Measurements from ENCODE around the gene TMEM72. TPM values are rescaled to one million over a fixed set of nuclear protein-coding genes. Genes with fewer than 3 reads are reported as not detected.

The TMEM72 gene
- polyA plus RNA-seq, 2 of the 4 experiments (the other 2 are of a cell fraction), result not detected

DNA sequence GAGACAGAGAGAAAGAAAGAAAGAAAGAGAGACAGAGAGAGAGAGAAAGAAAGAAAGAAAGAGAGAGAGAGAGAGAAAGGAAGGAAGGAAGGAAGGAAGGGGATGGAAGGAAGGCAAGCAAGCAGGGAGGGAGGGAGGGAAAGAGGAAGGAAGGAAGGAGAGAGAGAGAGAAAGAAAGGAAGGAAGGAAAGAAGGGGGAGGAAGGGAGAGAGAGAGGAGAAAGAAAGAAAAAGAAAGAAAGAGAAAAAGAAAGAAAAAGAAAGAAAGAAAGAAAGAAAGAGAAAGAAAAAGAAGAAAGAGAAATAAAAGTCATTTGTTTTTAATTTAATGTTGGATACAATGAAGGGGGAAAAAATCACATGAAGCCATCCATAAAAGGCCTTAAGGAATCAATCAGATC is 43.8 kb downstream of the TMEM72 start:
- no peak for DNase-seq (ENCODE audit: low read depth in 1 of 2, low spot score in 1 of 2)
- ChIA-PET CTCF (interaction anchor here (1.1 to 1.5 kb wide), 2 partner anchors 22 to 27 kb away, joined by 3 read pairs; no protein-coding TSS in a partner anchor), POLR2A (no interaction called here)
- no peak for FAIRE-seq
- ATAC-seq, result no peak
- peaks cover 9% of the 10 kb centered on the region; the same call in 2 of the 3 replicates for H3K4me1 ChIP-seq
- H3K4me3 ChIP-seq, result no peak overlapping the region
- no peak overlapping the region for H3K27ac ChIP-seq
- no peaks in the 10 kb centered on the region for H3K9me3 ChIP-seq
- no peak for TF ChIP-seq RCOR1 (IDR thresholded peaks at IDR 0.05; ENCODE audit: low read depth, low read length)
- TF ChIP-seq, protein P1, sequence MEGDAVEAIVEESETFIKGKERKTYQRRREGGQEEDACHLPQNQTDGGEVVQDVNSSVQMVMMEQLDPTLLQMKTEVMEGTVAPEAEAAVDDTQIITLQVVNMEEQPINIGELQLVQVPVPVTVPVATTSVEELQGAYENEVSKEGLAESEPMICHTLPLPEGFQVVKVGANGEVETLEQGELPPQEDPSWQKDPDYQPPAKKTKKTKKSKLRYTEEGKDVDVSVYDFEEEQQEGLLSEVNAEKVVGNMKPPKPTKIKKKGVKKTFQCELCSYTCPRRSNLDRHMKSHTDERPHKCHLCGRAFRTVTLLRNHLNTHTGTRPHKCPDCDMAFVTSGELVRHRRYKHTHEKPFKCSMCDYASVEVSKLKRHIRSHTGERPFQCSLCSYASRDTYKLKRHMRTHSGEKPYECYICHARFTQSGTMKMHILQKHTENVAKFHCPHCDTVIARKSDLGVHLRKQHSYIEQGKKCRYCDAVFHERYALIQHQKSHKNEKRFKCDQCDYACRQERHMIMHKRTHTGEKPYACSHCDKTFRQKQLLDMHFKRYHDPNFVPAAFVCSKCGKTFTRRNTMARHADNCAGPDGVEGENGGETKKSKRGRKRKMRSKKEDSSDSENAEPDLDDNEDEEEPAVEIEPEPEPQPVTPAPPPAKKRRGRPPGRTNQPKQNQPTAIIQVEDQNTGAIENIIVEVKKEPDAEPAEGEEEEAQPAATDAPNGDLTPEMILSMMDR (IDR thresholded peaks at IDR 0.05), result no peak
- no peak for TF ChIP-seq KDM5A (IDR thresholded peaks at IDR 0.05)
- no peak for TF ChIP-seq FOXS1 (CRISPR knock-in tag; IDR thresholded peaks at IDR 0.05)
- no peak for TF ChIP-seq RNF2 (IDR thresholded peaks at IDR 0.05; ENCODE audit: borderline replicate concordance, low read depth)
- H3K4me2 ChIP-seq, result no peak overlapping the region

DNA sequence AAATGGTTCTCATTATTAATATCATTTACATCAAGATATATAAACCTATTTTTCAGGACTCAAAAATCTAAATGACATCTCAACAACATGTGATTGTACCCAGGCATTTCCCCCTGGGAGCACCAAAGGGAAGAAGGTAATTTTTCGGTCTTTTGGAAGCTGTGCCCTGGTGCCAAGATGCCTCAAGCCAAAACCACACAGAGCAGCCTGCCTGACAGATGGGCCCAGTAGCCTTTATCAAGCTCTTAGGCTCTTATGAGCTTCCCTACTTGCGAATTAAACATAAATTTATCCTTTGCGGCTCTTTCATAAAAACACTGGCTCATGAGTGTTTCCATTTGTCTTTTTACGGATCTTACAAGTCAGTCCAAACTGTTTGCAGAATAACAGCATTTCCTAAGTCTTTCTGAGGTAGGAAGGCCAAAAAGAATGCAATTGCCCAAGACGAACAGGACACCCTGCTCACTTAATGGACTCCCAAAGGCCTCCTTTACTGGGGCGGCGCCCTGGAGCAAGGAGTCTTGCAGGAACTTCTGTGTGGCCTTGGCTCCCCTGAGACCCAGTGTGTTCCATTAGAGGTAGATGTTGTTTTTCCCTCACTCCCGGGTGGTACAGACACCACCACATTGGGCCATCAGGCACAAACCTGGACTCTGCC is 44.4 kb downstream of the TMEM72 start:
- WGBS (ENCODE audit: missing lambda C conversion rate), result 94% methylated on average over 8 of the region's 8 CpGs
- TF ChIP-seq ZSCAN20 (CRISPR knock-in tag; IDR thresholded peaks at IDR 0.05) (no peak), MYC (IDR thresholded peaks at IDR 0.05; ENCODE audit: borderline replicate concordance, low read length) (no peak), RFX5 (IDR thresholded peaks at IDR 0.05) (no peak), ZNF302 (CRISPR knock-in tag; IDR thresholded peaks at IDR 0.05) (no peak), KDM5A (IDR thresholded peaks at IDR 0.05) (no peak), EP300 (IDR thresholded peaks at IDR 0.05) (no peak), CHD4 (IDR thresholded peaks at IDR 0.05; ENCODE audit: borderline replicate concordance) (no peak), HDAC2 (IDR thresholded peaks at IDR 0.05) (no peak), FOSL2 (IDR thresholded peaks at IDR 0.05) (no peak), FOSL2 (CRISPR knock-in tag; IDR thresholded peaks at IDR 0.05) (no peak), RCOR1 (IDR thresholded peaks at IDR 0.05; ENCODE audit: low read depth, low read length) (no peak)
- TF ChIP-seq, protein P1 (IDR thresholded peaks at IDR 0.05), result no peak
- TF ChIP-seq, protein P2, sequence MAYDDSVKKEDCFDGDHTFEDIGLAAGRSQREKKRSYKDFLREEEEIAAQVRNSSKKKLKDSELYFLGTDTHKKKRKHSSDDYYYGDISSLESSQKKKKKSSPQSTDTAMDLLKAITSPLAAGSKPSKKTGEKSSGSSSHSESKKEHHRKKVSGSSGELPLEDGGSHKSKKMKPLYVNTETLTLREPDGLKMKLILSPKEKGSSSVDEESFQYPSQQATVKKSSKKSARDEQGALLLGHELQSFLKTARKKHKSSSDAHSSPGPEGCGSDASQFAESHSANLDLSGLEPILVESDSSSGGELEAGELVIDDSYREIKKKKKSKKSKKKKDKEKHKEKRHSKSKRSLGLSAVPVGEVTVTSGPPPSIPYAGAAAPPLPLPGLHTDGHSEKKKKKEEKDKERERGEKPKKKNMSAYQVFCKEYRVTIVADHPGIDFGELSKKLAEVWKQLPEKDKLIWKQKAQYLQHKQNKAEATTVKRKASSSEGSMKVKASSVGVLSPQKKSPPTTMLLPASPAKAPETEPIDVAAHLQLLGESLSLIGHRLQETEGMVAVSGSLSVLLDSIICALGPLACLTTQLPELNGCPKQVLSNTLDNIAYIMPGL (CRISPR knock-in tag; IDR thresholded peaks at IDR 0.05; ENCODE audit: borderline replicate concordance), result no peak
- H3K4me1 ChIP-seq, result peaks cover 12% of the 10 kb centered on the region; the same call in 2 of the 3 replicates
- FAIRE-seq (no peak), ATAC-seq (no peak), DNase-seq (ENCODE audit: low read depth in 1 of 2, low spot score in 1 of 2) (no peak)
- H3K4me3 ChIP-seq, result no peak overlapping the region
- ChIA-PET POLR2A (no interaction called here), CTCF (interaction anchor here (0.6 to 1.5 kb wide), 3 partner anchors 23 to 1572 kb away, joined by 3 read pairs; no protein-coding TSS in a partner anchor)
- H3K4me2 ChIP-seq, result no peak overlapping the region
- no peak overlapping the region for H3K27ac ChIP-seq
- no peaks in the 10 kb centered on the region for H3K9me3 ChIP-seq

DNA sequence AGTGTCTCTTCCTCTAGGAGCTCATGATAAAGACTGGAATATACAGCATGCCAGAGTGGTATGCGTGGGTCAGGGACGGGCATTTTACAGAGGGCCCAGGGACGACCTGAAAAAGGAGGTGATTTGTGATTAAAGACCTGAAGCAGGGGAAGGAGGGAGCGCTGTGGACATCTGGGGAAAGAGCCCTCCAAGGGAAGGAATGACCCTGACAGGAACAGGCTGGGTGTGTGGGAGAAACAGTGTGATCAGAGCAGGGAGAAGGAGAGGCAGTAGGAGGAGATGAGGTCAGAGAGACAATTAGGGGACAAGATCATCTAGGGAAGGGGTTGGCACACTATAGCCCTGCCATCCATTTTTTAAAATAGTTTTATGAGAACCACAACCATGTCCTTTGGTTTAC is 45.1 kb downstream of the TMEM72 start:
- no peak for FAIRE-seq
- H3K4me2 ChIP-seq, result no peak overlapping the region
- TF ChIP-seq HDAC2 (IDR thresholded peaks at IDR 0.05) (no peak), BHLHE40 (IDR thresholded peaks at IDR 0.05; ENCODE audit: low read depth, low read length) (no peak), ZNF302 (CRISPR knock-in tag; IDR thresholded peaks at IDR 0.05) (no peak), CHD4 (IDR thresholded peaks at IDR 0.05; ENCODE audit: borderline replicate concordance) (no peak), GATA3 (IDR thresholded peaks at IDR 0.05; ENCODE audit: borderline replicate concordance) (no peak), RFX5 (IDR thresholded peaks at IDR 0.05) (no peak), FOXS1 (CRISPR knock-in tag; IDR thresholded peaks at IDR 0.05) (no peak), JUN (IDR thresholded peaks at IDR 0.05) (no peak)
- TF ChIP-seq, protein P3, sequence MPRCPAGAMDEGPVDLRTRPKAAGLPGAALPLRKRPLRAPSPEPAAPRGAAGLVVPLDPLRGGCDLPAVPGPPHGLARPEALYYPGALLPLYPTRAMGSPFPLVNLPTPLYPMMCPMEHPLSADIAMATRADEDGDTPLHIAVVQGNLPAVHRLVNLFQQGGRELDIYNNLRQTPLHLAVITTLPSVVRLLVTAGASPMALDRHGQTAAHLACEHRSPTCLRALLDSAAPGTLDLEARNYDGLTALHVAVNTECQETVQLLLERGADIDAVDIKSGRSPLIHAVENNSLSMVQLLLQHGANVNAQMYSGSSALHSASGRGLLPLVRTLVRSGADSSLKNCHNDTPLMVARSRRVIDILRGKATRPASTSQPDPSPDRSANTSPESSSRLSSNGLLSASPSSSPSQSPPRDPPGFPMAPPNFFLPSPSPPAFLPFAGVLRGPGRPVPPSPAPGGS (IDR thresholded peaks at IDR 0.05), result no peak
- TF ChIP-seq, protein P4, sequence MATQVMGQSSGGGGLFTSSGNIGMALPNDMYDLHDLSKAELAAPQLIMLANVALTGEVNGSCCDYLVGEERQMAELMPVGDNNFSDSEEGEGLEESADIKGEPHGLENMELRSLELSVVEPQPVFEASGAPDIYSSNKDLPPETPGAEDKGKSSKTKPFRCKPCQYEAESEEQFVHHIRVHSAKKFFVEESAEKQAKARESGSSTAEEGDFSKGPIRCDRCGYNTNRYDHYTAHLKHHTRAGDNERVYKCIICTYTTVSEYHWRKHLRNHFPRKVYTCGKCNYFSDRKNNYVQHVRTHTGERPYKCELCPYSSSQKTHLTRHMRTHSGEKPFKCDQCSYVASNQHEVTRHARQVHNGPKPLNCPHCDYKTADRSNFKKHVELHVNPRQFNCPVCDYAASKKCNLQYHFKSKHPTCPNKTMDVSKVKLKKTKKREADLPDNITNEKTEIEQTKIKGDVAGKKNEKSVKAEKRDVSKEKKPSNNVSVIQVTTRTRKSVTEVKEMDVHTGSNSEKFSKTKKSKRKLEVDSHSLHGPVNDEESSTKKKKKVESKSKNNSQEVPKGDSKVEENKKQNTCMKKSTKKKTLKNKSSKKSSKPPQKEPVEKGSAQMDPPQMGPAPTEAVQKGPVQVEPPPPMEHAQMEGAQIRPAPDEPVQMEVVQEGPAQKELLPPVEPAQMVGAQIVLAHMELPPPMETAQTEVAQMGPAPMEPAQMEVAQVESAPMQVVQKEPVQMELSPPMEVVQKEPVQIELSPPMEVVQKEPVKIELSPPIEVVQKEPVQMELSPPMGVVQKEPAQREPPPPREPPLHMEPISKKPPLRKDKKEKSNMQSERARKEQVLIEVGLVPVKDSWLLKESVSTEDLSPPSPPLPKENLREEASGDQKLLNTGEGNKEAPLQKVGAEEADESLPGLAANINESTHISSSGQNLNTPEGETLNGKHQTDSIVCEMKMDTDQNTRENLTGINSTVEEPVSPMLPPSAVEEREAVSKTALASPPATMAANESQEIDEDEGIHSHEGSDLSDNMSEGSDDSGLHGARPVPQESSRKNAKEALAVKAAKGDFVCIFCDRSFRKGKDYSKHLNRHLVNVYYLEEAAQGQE (IDR thresholded peaks at IDR 0.05), result no peak

More for the DNA sequence above, 45.1 kb downstream of the TMEM72 start:
- Histone ChIP-seq H3K4me3 (no peak overlapping the region), H3K9me3 (no peaks in the 10 kb centered on the region), H3K27ac (no peak overlapping the region), H3K4me1 (peaks cover 12% of the 10 kb centered on the region; the same call in 2 of the 3 replicates)
- WGBS (ENCODE audit: missing lambda C conversion rate), result 93% methylated on average over 4 of the region's 4 CpGs
- ChIA-PET CTCF (interaction anchor here (1.0 to 1.5 kb wide), 2 partner anchors 18 to 24 kb away, joined by 3 read pairs; no protein-coding TSS in a partner anchor), POLR2A (no interaction called here)
- ATAC-seq (no peak), DNase-seq (ENCODE audit: low read depth in 1 of 2, low spot score in 1 of 2) (no peak)
